Endothelial cell of umbilical vein (primary cell): Measurements from ENCODE around the gene AP2A2.

ENCODE experiments used
- CTCF ChIP-seq, 2 donors: IDR thresholded peaks; 1 replicate in 1 of 2; 2 replicates in 1 of 2; pipeline ENCODE4 v1.5.1; 2011; ENCODE audit warnings: low read length in 2 of 2, mild to moderate bottlenecking in 2 of 2, moderate library complexity in 2 of 2, control low read depth in 1 of 2, inconsistent platforms in 1 of 2, low read depth in 1 of 2; ENCODE audit not compliant: insufficient read depth in 1 of 2; ENCODE audit errors: extremely low read depth in 1 of 2
- EZH2 ChIP-seq: IDR thresholded peaks from 2 replicates; pipeline ENCODE4 v1.6.1; 2012; ENCODE audit warnings: borderline replicate concordance, low read depth, mild to moderate bottlenecking, moderate library complexity, low read length, inconsistent platforms; ENCODE audit not compliant: severe bottlenecking
- POLR2A ChIP-seq: IDR thresholded peaks from 2 replicates; pipeline ENCODE4 v1.6.1; 2012; ENCODE audit warnings: low read depth, mild to moderate bottlenecking, control low read depth, low read length

- TF ChIP-seq POLR2A (no peak), CTCF (IDR thresholded peaks at IDR 0.05; ENCODE audit: extremely low read depth in 1 of 2, insufficient read depth in 1 of 2, low read depth in 1 of 2, low read length in 2 of 2) (no peak), EZH2 (no peak)
Observed at GRCh38 chr11:1060410-1060809, 134.7 kb downstream of the AP2A2 start.
